SK-N-SH treated with all-trans-retinoic acid at 6 μM for 48 hours (cell line): ENCODE measurements around the gene NR1I3.

Source experiments
- ATAC-seq: fragments of 200-7000 bp; cut with Tn5 transposase; 3 replicates; pipeline ENCODE4 v1.9.1; 2020; ENCODE audit warnings: mild to moderate bottlenecking, moderate library complexity
- ARNTL ChIP-seq: fragments of 450-650 bp; formaldehyde crosslinking; IDR thresholded peaks from 2 replicates; pipeline ENCODE4 v1.5.0; 2020; ENCODE audit warnings: low read depth, mild to moderate bottlenecking, moderate library complexity, borderline replicate concordance
- BACH2 ChIP-seq: fragments of 250-450 bp; sonication (Bioruptor Pico); IDR thresholded peaks from 2 replicates; pipeline ENCODE4 v1.9.0; 2021; ENCODE audit warnings: mild to moderate bottlenecking, borderline replicate concordance
- CSDC2 ChIP-seq: fragments of 250-450 bp; sonication (Bioruptor Pico); IDR thresholded peaks from 2 replicates; pipeline ENCODE4 v1.5.0; 2020; ENCODE audit warnings: mild to moderate bottlenecking, moderate library complexity
- ESRRG ChIP-seq: fragments of 250-450 bp; sonication (Bioruptor Pico); IDR thresholded peaks from 2 replicates; pipeline ENCODE4 v1.6.1; 2021; ENCODE audit warnings: mild to moderate bottlenecking
- GLIS3 ChIP-seq: fragments of 250-450 bp; sonication (Bioruptor Pico); IDR thresholded peaks from 2 replicates; pipeline ENCODE4 v1.5.0; 2020; ENCODE audit warnings: mild to moderate bottlenecking, moderate library complexity
- ISL1 ChIP-seq: fragments of 250-450 bp; sonication (Bioruptor Pico); IDR thresholded peaks from 2 replicates; pipeline ENCODE4 v2.1.2; 2022; ENCODE audit warnings: mild to moderate bottlenecking, moderate library complexity
- OSR1 ChIP-seq: fragments of 250-450 bp; sonication (Bioruptor Pico); IDR thresholded peaks from 2 replicates; pipeline ENCODE4 v1.8.0; 2022; ENCODE audit warnings: moderate library complexity, mild to moderate bottlenecking, inconsistent platforms
- PPARA ChIP-seq: fragments of 250-450 bp; sonication (Bioruptor Pico); IDR thresholded peaks from 2 replicates; pipeline ENCODE4 v1.5.0; 2020; ENCODE audit warnings: mild to moderate bottlenecking, borderline replicate concordance
- RARB ChIP-seq: fragments of 250-450 bp; sonication (Bioruptor Pico); IDR thresholded peaks from 2 replicates; pipeline ENCODE4 v1.8.0; 2021; ENCODE audit warnings: mild to moderate bottlenecking, moderate library complexity
- SNAI2 ChIP-seq: fragments of 250-450 bp; sonication (Bioruptor Pico); IDR thresholded peaks from 2 replicates; pipeline ENCODE4 v1.5.0; 2020; ENCODE audit warnings: mild to moderate bottlenecking, moderate library complexity
- TCF4 ChIP-seq: fragments of 250-450 bp; sonication (Bioruptor Pico); IDR thresholded peaks from 2 replicates; pipeline ENCODE4 v1.8.0; 2021; ENCODE audit warnings: mild to moderate bottlenecking, moderate library complexity, borderline replicate concordance
- TOX ChIP-seq: fragments of 250-450 bp; sonication (Bioruptor Pico); IDR thresholded peaks from 2 replicates; pipeline ENCODE4 v1.8.0; 2021; ENCODE audit warnings: mild to moderate bottlenecking, moderate library complexity, borderline replicate concordance
- ZC3H10 ChIP-seq: fragments of 250-450 bp; sonication (Bioruptor Pico); IDR thresholded peaks from 2 replicates; pipeline ENCODE4 v1.5.1; 2021; ENCODE audit warnings: mild to moderate bottlenecking, moderate library complexity
- ZFP3 ChIP-seq: fragments of 250-450 bp; sonication (Bioruptor Pico); IDR thresholded peaks from 2 replicates; pipeline ENCODE4 v1.5.0; 2020; ENCODE audit warnings: mild to moderate bottlenecking, moderate library complexity
- ZFP30 ChIP-seq: fragments of 450-650 bp; formaldehyde crosslinking; IDR thresholded peaks from 2 replicates; pipeline ENCODE4 v1.5.0; 2022; ENCODE audit warnings: mild to moderate bottlenecking, moderate library complexity
- ZNF565 ChIP-seq: fragments of 450-650 bp; formaldehyde crosslinking; conservative IDR thresholded peaks from 2 replicates; pipeline ENCODE4 v1.5.0; 2020; ENCODE audit warnings: low read depth, mild to moderate bottlenecking, moderate library complexity
- ZNF70 ChIP-seq: fragments of 450-650 bp; formaldehyde crosslinking; IDR thresholded peaks from 2 replicates; pipeline ENCODE4 v1.5.0; 2020; ENCODE audit warnings: mild to moderate bottlenecking, moderate library complexity
- ZNF8 ChIP-seq: fragments of 450-650 bp; formaldehyde crosslinking; IDR thresholded peaks from 2 replicates; pipeline ENCODE4 v1.5.0; 2020; ENCODE audit warnings: mild to moderate bottlenecking, moderate library complexity
- TF ChIP-seq, protein P1 (sequence below): fragments of 250-450 bp; sonication (Bioruptor Pico); IDR thresholded peaks from 2 replicates; pipeline ENCODE4 v1.8.0; 2020; ENCODE audit warnings: mild to moderate bottlenecking, moderate library complexity, borderline replicate concordance
- TF ChIP-seq, protein P2 (sequence below): fragments of 250-450 bp; sonication (Bioruptor Pico); IDR thresholded peaks from 2 replicates; pipeline ENCODE4 v1.5.1; 2021; ENCODE audit warnings: mild to moderate bottlenecking, moderate library complexity
- TF ChIP-seq, protein P3 (sequence below): fragments of 250-450 bp; sonication (Bioruptor Pico); IDR thresholded peaks from 2 replicates; pipeline ENCODE4 v1.8.0; 2021; ENCODE audit warnings: low read depth, mild to moderate bottlenecking, moderate library complexity, borderline replicate concordance
- TF ChIP-seq, protein P4 (sequence below): fragments of 250-450 bp; sonication (Bioruptor Pico); IDR thresholded peaks from 2 replicates; pipeline ENCODE4 v1.5.1; 2020; ENCODE audit warnings: low read depth, mild to moderate bottlenecking, moderate library complexity

Gene NR1I3

GRCh38 chr1:161266202-161266601, 28.2 kb upstream of the NR1I3 start:
- TF ChIP-seq TCF4 (CRISPR knock-in tag) (no peak), ZNF70 (CRISPR knock-in tag) (no peak), BACH2 (CRISPR knock-in tag) (no peak), ZFP30 (CRISPR knock-in tag) (no peak), RARB (CRISPR knock-in tag) (no peak), CSDC2 (CRISPR knock-in tag) (no peak), SNAI2 (CRISPR knock-in tag) (no peak), OSR1 (CRISPR knock-in tag) (no peak), GLIS3 (CRISPR knock-in tag) (no peak), PPARA (CRISPR knock-in tag) (no peak)
- TF ChIP-seq, protein P1, sequence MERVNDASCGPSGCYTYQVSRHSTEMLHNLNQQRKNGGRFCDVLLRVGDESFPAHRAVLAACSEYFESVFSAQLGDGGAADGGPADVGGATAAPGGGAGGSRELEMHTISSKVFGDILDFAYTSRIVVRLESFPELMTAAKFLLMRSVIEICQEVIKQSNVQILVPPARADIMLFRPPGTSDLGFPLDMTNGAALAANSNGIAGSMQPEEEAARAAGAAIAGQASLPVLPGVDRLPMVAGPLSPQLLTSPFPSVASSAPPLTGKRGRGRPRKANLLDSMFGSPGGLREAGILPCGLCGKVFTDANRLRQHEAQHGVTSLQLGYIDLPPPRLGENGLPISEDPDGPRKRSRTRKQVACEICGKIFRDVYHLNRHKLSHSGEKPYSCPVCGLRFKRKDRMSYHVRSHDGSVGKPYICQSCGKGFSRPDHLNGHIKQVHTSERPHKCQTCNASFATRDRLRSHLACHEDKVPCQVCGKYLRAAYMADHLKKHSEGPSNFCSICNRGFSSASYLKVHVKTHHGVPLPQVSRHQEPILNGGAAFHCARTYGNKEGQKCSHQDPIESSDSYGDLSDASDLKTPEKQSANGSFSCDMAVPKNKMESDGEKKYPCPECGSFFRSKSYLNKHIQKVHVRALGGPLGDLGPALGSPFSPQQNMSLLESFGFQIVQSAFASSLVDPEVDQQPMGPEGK, result no peak
- TF ChIP-seq, all 23 proteins: peak for 0
- ATAC-seq, result peak; percentile 83

DNA sequence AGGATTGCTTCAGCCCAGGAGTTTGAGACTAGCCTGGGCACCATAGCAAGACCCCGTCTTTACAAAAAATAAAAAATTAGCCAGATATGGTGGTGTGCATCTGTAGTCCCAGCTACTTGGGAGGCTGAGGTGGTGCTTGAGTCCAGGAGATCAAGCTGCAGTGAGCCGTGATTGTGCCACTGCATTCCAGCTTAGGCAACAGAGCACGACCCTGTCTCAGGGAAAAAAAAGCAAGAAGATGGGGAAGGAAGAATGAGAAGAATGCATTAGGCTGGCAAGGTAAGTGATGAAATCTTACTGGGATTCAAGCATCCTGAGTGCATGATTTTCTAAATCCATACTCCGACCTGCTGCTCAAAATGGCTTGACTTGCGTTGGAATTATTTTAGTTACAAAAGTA, 27.3 kb upstream of the NR1I3 start:
- TF ChIP-seq ESRRG (no peak), ZNF565 (CRISPR knock-in tag) (no peak), RARB (CRISPR knock-in tag) (no peak), GLIS3 (CRISPR knock-in tag) (no peak), OSR1 (CRISPR knock-in tag) (no peak), ZC3H10 (CRISPR knock-in tag) (no peak), ARNTL (CRISPR knock-in tag) (no peak), ZFP30 (CRISPR knock-in tag) (no peak)
- TF ChIP-seq, protein P1, result no peak
- TF ChIP-seq, all 23 proteins: peak for 0
- no peak for ATAC-seq

GRCh38 chr1:161261261-161262235, 23.5 kb upstream of the NR1I3 start:
- no peak for TF ChIP-seq PPARA (CRISPR knock-in tag)
- no peak for TF ChIP-seq TCF4 (CRISPR knock-in tag)
- TF ChIP-seq RARB (CRISPR knock-in tag), result no peak
- TF ChIP-seq OSR1 (CRISPR knock-in tag), result no peak
- no peak for TF ChIP-seq ZFP30 (CRISPR knock-in tag)
- TF ChIP-seq, protein P1, result no peak
- TF ChIP-seq ZNF70 (CRISPR knock-in tag), result no peak
- ATAC-seq, result no peak

GRCh38 chr1:161260376-161261260, 22.6 kb upstream of the NR1I3 start:
- ATAC-seq, result no peak
- TF ChIP-seq, protein P2, sequence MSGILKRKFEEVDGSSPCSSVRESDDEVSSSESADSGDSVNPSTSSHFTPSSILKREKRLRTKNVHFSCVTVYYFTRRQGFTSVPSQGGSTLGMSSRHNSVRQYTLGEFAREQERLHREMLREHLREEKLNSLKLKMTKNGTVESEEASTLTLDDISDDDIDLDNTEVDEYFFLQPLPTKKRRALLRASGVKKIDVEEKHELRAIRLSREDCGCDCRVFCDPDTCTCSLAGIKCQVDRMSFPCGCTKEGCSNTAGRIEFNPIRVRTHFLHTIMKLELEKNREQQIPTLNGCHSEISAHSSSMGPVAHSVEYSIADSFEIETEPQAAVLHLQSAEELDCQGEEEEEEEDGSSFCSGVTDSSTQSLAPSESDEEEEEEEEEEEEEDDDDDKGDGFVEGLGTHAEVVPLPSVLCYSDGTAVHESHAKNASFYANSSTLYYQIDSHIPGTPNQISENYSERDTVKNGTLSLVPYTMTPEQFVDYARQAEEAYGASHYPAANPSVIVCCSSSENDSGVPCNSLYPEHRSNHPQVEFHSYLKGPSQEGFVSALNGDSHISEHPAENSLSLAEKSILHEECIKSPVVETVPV (CRISPR knock-in tag), result no peak
- TF ChIP-seq TOX (CRISPR knock-in tag) (no peak), BACH2 (CRISPR knock-in tag) (no peak), ZNF70 (CRISPR knock-in tag) (no peak), PPARA (CRISPR knock-in tag) (no peak), ZFP3 (CRISPR knock-in tag) (no peak), ZNF8 (CRISPR knock-in tag) (no peak), ARNTL (CRISPR knock-in tag) (no peak), OSR1 (CRISPR knock-in tag) (no peak), TCF4 (CRISPR knock-in tag) (no peak), ESRRG (no peak), ZFP30 (CRISPR knock-in tag) (no peak), ISL1 (CRISPR knock-in tag) (no peak), SNAI2 (CRISPR knock-in tag) (no peak)
- TF ChIP-seq, protein P3, sequence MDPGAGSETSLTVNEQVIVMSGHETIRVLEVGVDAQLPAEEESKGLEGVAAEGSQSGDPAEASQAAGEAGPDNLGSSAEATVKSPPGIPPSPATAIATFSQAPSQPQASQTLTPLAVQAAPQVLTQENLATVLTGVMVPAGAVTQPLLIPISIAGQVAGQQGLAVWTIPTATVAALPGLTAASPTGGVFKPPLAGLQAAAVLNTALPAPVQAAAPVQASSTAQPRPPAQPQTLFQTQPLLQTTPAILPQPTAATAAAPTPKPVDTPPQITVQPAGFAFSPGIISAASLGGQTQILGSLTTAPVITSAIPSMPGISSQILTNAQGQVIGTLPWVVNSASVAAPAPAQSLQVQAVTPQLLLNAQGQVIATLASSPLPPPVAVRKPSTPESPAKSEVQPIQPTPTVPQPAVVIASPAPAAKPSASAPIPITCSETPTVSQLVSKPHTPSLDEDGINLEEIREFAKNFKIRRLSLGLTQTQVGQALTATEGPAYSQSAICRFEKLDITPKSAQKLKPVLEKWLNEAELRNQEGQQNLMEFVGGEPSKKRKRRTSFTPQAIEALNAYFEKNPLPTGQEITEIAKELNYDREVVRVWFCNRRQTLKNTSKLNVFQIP (CRISPR knock-in tag), result no peak
- TF ChIP-seq, protein P4, sequence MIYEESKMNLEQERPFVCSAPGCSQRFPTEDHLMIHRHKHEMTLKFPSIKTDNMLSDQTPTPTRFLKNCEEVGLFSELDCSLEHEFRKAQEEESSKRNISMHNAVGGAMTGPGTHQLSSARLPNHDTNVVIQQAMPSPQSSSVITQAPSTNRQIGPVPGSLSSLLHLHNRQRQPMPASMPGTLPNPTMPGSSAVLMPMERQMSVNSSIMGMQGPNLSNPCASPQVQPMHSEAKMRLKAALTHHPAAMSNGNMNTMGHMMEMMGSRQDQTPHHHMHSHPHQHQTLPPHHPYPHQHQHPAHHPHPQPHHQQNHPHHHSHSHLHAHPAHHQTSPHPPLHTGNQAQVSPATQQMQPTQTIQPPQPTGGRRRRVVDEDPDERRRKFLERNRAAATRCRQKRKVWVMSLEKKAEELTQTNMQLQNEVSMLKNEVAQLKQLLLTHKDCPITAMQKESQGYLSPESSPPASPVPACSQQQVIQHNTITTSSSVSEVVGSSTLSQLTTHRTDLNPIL (CRISPR knock-in tag), result no peak
